PC-3 (cell line): ENCODE results near the gene CSMD2. TPM values are rescaled to one million over a fixed set of nuclear protein-coding genes. Genes with fewer than 3 reads are reported as not detected.

Experiments used
- ATAC-seq: fragments of 200-7000 bp; cut with Tn5 transposase; 2 replicates; pipeline ENCODE4 v1.9.1; 2020; ENCODE audit warnings: mild to moderate bottlenecking, moderate library complexity
- BruUV-seq: library from RNA; stranded (reverse); fragments of 400-500 nt; replicated peaks from 2 replicates; lab custom pipeline; 2021; lab: Mats Ljungman, UMichigan
- CTCF ChIA-PET: fragments of 300-600 bp; sonication (Branson Sonifier 250); formaldehyde crosslinking; loops from one replicate; lab custom pipeline; 2022; ENCODE audit warnings: antibody characterized with exemption; lab: Charles Lee
- POLR2A ChIA-PET: fragments of 300-600 bp; sonication (Branson Sonifier 250); formaldehyde crosslinking; loops from one replicate; lab custom pipeline; 2022; ENCODE audit warnings: antibody characterized with exemption; ENCODE audit not compliant: unreplicated experiment; lab: Charles Lee
- DNase-seq: peaks from one replicate; pipeline ENCODE4 v3.0.0-alpha.2; 2015
- H2AFZ ChIP-seq: fragments of 300-600 bp; sonication (generic); 2 replicates; pipeline ENCODE4 v1.6.0; 2016; ENCODE audit warnings: antibody characterized with exemption, low read length
- H3F3A ChIP-seq: fragments of 300-600 bp; sonication (generic); one replicate; pipeline ENCODE4 v1.6.0; 2017; ENCODE audit warnings: antibody characterized with exemption, low read length, control low read depth, mild to moderate bottlenecking; ENCODE audit not compliant: unreplicated experiment
- H3K27ac ChIP-seq: fragments of 300-600 bp; sonication (generic); 2 replicates; pipeline ENCODE4 v1.5.1; 2016; ENCODE audit warnings: mild to moderate bottlenecking, low read length
- H3K27me3 ChIP-seq: fragments of 300-600 bp; sonication (generic); 2 replicates; pipeline ENCODE4 v1.6.1; 2016; ENCODE audit warnings: low read length, mixed read lengths
- H3K36me3 ChIP-seq: fragments of 300-600 bp; sonication (generic); 2 replicates; pipeline ENCODE4 v1.6.1; 2016; ENCODE audit warnings: low read depth, mixed run types, low read length, mixed read lengths
- H3K4me1 ChIP-seq: fragments of 300-600 bp; sonication (generic); 2 replicates; pipeline ENCODE4 v1.5.1; 2016; ENCODE audit warnings: low read length; ENCODE audit not compliant: insufficient read depth
- H3K4me2 ChIP-seq: fragments of 300-600 bp; sonication (generic); 2 replicates; pipeline ENCODE4 v1.6.0; 2016; ENCODE audit warnings: low read length
- H3K4me3 ChIP-seq: fragments of 300-600 bp; sonication (generic); 2 replicates; pipeline ENCODE4 v1.5.1; 2016; ENCODE audit warnings: mild to moderate bottlenecking, low read length, mixed read lengths
- H3K79me2 ChIP-seq: fragments of 300-600 bp; sonication (generic); 2 replicates; pipeline ENCODE4 v1.6.1; 2017; ENCODE audit warnings: low read length, mixed read lengths
- H3K9ac ChIP-seq: fragments of 300-600 bp; sonication (generic); 2 replicates; pipeline ENCODE4 v1.6.0; 2016; ENCODE audit warnings: mild to moderate bottlenecking, low read length
- H3K9me2 ChIP-seq: fragments of 300-600 bp; sonication (generic); replicated peaks from 2 replicates; pipeline ENCODE4 v1.6.1; 2016; ENCODE audit warnings: mixed run types, low read length, mixed read lengths
- H3K9me3 ChIP-seq: fragments of 300-600 bp; sonication (generic); 2 replicates; pipeline ENCODE4 v1.6.1; 2016; ENCODE audit warnings: low read length, mixed read lengths
- H4K20me1 ChIP-seq: fragments of 300-600 bp; sonication (generic); 2 replicates; pipeline ENCODE4 v1.6.1; 2016; ENCODE audit warnings: low read length, mixed read lengths
- EZH2 ChIP-seq: fragments of 300-600 bp; sonication (generic); IDR thresholded peaks from one replicate; pipeline ENCODE4 v1.6.1; 2017; ENCODE audit warnings: antibody characterized with exemption, mild to moderate bottlenecking, low read length; ENCODE audit not compliant: unreplicated experiment
- EZH2phosphoT487 ChIP-seq: fragments of 300-600 bp; sonication (generic); IDR thresholded peaks from 2 replicates; pipeline ENCODE4 v1.6.1; 2018; ENCODE audit warnings: mild to moderate bottlenecking, antibody characterized with exemption, low read length, borderline replicate concordance
- intact Hi-C: fragments of 100-400 bp; cut with micrococcal nuclease; formaldehyde crosslinking; loops from 2 replicates; pipeline ENCODE4 v1.9.0; 2023
- total RNA-seq: library from RNA; depleted of rRNA; stranded (reverse); fragments of >200 nt; gene quantifications from 2 replicates; pipeline ENCODE4 v1.2.3, GENCODE V29; 2014
- TF ChIP-seq, protein P1 (sequence below): fragments of 300-600 bp; sonication (generic); conservative IDR thresholded peaks from 2 replicates; pipeline ENCODE4 v1.5.1; 2017; ENCODE audit warnings: antibody characterized with exemption, low read depth, mild to moderate bottlenecking, low read length

CSMD2 gene
- total RNA-seq, 1 experiment from 2014 or later: not detected

DNA sequence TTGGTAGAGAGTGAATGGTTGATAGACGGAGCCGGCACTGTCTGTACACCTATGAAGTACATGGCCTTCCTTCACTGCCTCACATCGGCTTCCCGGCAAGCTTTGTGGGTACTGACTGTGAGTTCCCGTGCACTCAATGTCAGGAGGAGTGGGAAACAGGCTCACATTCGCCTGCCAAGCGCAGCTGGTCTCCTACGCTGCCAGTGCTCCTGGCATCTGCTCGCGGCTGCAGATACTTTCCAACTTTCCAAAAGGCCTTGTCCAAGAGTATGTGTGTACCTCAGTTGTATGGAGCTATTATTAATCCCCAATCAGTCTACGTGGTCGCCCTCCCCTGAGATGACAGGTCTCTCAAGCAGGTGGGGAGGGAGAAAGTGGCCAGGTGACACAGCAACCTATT, 511.8 kb downstream of the CSMD2 start:
- H3K9ac ChIP-seq: no peak overlapping the region
- CTCF ChIA-PET: no interaction called here
- ATAC-seq: no peak

GRCh38 chr1:33650708-33651107, 514.3 kb downstream of the CSMD2 start:
- BruUV-seq: no TSS peak

More for the DNA sequence above, 511.8 kb downstream of the CSMD2 start:
- H2AFZ ChIP-seq: no peak overlapping the region
- TF ChIP-seq EZH2phosphoT487 (no peak), EZH2 (no peak)
- TF ChIP-seq, protein P1, sequence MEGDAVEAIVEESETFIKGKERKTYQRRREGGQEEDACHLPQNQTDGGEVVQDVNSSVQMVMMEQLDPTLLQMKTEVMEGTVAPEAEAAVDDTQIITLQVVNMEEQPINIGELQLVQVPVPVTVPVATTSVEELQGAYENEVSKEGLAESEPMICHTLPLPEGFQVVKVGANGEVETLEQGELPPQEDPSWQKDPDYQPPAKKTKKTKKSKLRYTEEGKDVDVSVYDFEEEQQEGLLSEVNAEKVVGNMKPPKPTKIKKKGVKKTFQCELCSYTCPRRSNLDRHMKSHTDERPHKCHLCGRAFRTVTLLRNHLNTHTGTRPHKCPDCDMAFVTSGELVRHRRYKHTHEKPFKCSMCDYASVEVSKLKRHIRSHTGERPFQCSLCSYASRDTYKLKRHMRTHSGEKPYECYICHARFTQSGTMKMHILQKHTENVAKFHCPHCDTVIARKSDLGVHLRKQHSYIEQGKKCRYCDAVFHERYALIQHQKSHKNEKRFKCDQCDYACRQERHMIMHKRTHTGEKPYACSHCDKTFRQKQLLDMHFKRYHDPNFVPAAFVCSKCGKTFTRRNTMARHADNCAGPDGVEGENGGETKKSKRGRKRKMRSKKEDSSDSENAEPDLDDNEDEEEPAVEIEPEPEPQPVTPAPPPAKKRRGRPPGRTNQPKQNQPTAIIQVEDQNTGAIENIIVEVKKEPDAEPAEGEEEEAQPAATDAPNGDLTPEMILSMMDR: no peak
- H3K27ac ChIP-seq: no peak overlapping the region
- H3F3A ChIP-seq: no peaks in the 10 kb centered on the region
- H3K36me3 ChIP-seq: no peaks in the 10 kb centered on the region
- BruUV-seq: no TSS peak
- peaks cover 48% of the 10 kb centered on the region for H3K27me3 ChIP-seq
- no peaks in the 10 kb centered on the region for H3K9me3 ChIP-seq
- intact Hi-C loops: no loop called here
- no peaks in the 10 kb centered on the region for H4K20me1 ChIP-seq
- no peak overlapping the region for H3K4me2 ChIP-seq
- no peaks in the 10 kb centered on the region for H3K79me2 ChIP-seq
- no peak overlapping the region for H3K4me3 ChIP-seq
- DNase-seq: no peak
- POLR2A ChIA-PET: no interaction called here
- H3K4me1 ChIP-seq: no peaks in the 10 kb centered on the region
- no peaks in the 10 kb centered on the region for H3K9me2 ChIP-seq

DNA sequence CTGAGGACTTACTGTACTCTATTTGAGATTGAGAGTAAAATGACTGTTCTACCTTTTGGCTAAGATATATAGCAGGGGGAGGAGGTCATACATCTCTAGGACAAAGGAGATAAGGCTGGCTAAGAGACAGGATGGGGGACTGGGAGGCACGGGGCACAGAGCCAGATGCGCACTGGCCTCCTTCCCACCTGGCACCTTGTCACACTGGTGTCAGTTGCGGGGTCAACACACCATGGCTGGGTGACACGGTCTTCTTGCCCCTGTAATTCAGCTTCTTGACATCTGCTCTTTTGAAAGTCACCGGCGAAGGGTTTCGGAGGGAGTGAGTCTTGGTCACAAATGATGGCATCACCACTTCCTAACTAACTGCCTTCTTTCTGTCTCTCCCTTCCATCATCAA, 515.3 kb downstream of the CSMD2 start:
- ATAC-seq (no peak), DNase-seq (no peak)
- Histone ChIP-seq H3K9me3 (no peaks in the 10 kb centered on the region), H3K79me2 (no peaks in the 10 kb centered on the region), H3K36me3 (no peaks in the 10 kb centered on the region), H4K20me1 (no peaks in the 10 kb centered on the region), H3K9me2 (no peaks in the 10 kb centered on the region), H3K4me2 (no peak overlapping the region), H3F3A (no peaks in the 10 kb centered on the region), H3K27me3 (peaks cover 55% of the 10 kb centered on the region), H3K9ac (no peak overlapping the region), H3K27ac (no peak overlapping the region), H3K4me3 (no peak overlapping the region), H2AFZ (no peak overlapping the region), H3K4me1 (no peaks in the 10 kb centered on the region)
- ChIA-PET CTCF (no interaction called here), POLR2A (no interaction called here)
- BruUV-seq: no TSS peak
- TF ChIP-seq EZH2phosphoT487 (no peak), EZH2 (no peak)
- TF ChIP-seq, protein P1: no peak
- intact Hi-C loops: no loop called here

More at GRCh38 chr1:33650708-33651107, 514.3 kb downstream of the CSMD2 start:
- H3K9ac ChIP-seq: no peak overlapping the region
- POLR2A ChIA-PET: no interaction called here
- H3K79me2 ChIP-seq: no peaks in the 10 kb centered on the region
- H3K9me2 ChIP-seq: no peaks in the 10 kb centered on the region
- no peak overlapping the region for H3K4me2 ChIP-seq
- no peak for DNase-seq
- H3K4me1 ChIP-seq: no peaks in the 10 kb centered on the region
- no peaks in the 10 kb centered on the region for H3F3A ChIP-seq
- H4K20me1 ChIP-seq: no peaks in the 10 kb centered on the region
- no peaks in the 10 kb centered on the region for H3K36me3 ChIP-seq
- H2AFZ ChIP-seq: no peak overlapping the region
- ATAC-seq: no peak
- H3K4me3 ChIP-seq: no peak overlapping the region
- CTCF ChIA-PET: no interaction called here
- intact Hi-C loops: no loop called here
- no peak overlapping the region for H3K27ac ChIP-seq
- H3K27me3 ChIP-seq: peaks cover 55% of the 10 kb centered on the region
- no peaks in the 10 kb centered on the region for H3K9me3 ChIP-seq
- TF ChIP-seq, protein P1: no peak
- no peak for TF ChIP-seq EZH2
- TF ChIP-seq EZH2phosphoT487: no peak
